Spleen (tissue), 11 donors: Measurements from ENCODE around the gene ATE1. TPM values are rescaled to one million over a fixed set of nuclear protein-coding genes. Genes with fewer than 3 reads are reported as not detected.

ENCODE experiments used
- DNase-seq: peaks from one replicate; pipeline ENCODE4 v3.0.0-alpha.2; 2020
- H3K27ac ChIP-seq, 8 donors: fragments of 200-600 bp; sonication (generic) in 7 of 8; 1 replicate in 4 of 8; 2 replicates in 4 of 8; pipeline versions ENCODE4 v1.5.0 to v1.8.0; 2016 to 2021; ENCODE audit warnings: inconsistent platforms in 4 of 8, mild to moderate bottlenecking in 4 of 8, moderate library complexity in 1 of 8
- H3K27me3 ChIP-seq, 7 donors: fragments of 200-600 bp; sonication (generic) in 6 of 7; replicated peaks in 1 of 7; 1 replicate in 4 of 7; 2 replicates in 3 of 7; pipeline versions ENCODE4 v1.5.0 to v1.8.0; 2016 to 2021; ENCODE audit warnings: inconsistent platforms in 3 of 7, mild to moderate bottlenecking in 1 of 7
- H3K36me3 ChIP-seq, 6 donors: fragments of 200-600 bp; sonication (generic) in 5 of 6; 1 replicate in 4 of 6; 2 replicates in 2 of 6; pipeline versions ENCODE4 v1.5.0 to v1.8.0; 2016 to 2021; ENCODE audit warnings: inconsistent platforms in 2 of 6
- H3K4me1 ChIP-seq, 6 donors: fragments of 200-600 bp; sonication (generic) in 5 of 6; 1 replicate in 3 of 6; 2 replicates in 3 of 6; pipeline versions ENCODE4 v1.5.0 to v1.8.0; 2016 to 2021; ENCODE audit warnings: inconsistent platforms in 3 of 6
- H3K4me3 ChIP-seq, 8 donors: fragments of 200-600 bp; sonication (generic) in 7 of 8; 1 replicate in 4 of 8; 2 replicates in 4 of 8; pipeline versions ENCODE4 v1.5.0 to v1.8.0; 2016 to 2021; ENCODE audit warnings: inconsistent platforms in 4 of 8, mild to moderate bottlenecking in 4 of 8, moderate library complexity in 2 of 8
- H3K9me3 ChIP-seq, 8 donors: fragments of 200-600 bp; sonication (generic) in 7 of 8; 1 replicate in 4 of 8; 2 replicates in 4 of 8; pipeline versions ENCODE4 v1.5.0 to v1.8.0; 2016 to 2021; ENCODE audit warnings: inconsistent platforms in 4 of 8
- POLR2A ChIP-seq, 3 donors: fragments of 450-650 bp; IDR thresholded peaks; one replicate each; pipeline ENCODE4 v1.5.1; 2017; ENCODE audit warnings: antibody characterized with exemption in 3 of 3, mild to moderate bottlenecking in 1 of 3
- POLR2AphosphoS5 ChIP-seq, 3 donors: sonication (generic); formaldehyde crosslinking; IDR thresholded peaks; one replicate each; pipeline ENCODE4 v1.5.1; 2017; ENCODE audit warnings: antibody characterized with exemption in 3 of 3
- WGBS, 5 donors: extraction: QIAGEN DNeasy Blood & Tissue Kit in 3 of 5; methylation state at CpG; one replicate each; pipeline versions ENCODE4 v1.1.5 to v1.1.7; 2013 to 2018; 5-methylcytosine and 5-hydroxymethylcytosine counted together
- intact Hi-C: fragments of 100-400 bp; cut with DNase I; formaldehyde crosslinking; loops from one replicate; pipeline ENCODE4 v1.15.0; 2023; ENCODE audit warnings: low total_unique reads
- polyA plus RNA-seq, 3 donors: library from polyadenylated mRNA; stranded (reverse); fragments of 200-250 nt; gene quantifications; one replicate each; pipeline ENCODE4 v1.2.1, GENCODE V29; 2013
- total RNA-seq, 7 donors: library from RNA; depleted of rRNA in 3 of 7; stranded (reverse); fragments of >200 nt in 3 of 7; fragmentation: NEBNext Ultra II Directional in 4 of 7; extraction: Animal tissue kit (Norgen Biotek cat#: 25700) in 4 of 7; gene quantifications; one replicate each; pipeline versions ENCODE4 v1.1.0 to v1.2.1, GENCODE V29; 2016 to 2021
- TF ChIP-seq, protein P1 (sequence below), 11 experiments: fragments of 200-600 bp in 7 of 11; fragments of 450-650 bp in 4 of 11; sonication (generic) in 4 of 11; IDR thresholded peaks in 8 of 11; conservative IDR thresholded peaks in 3 of 11; 1 replicate in 7 of 11; 2 replicates in 4 of 11; pipeline versions ENCODE4 v1.4.0 to v1.8.0; 2016 to 2021; ENCODE audit warnings: antibody characterized with exemption in 11 of 11, inconsistent platforms in 4 of 11, mild to moderate bottlenecking in 1 of 11
- donor health status: healthy with polysubstance abuse.
- donor health status: DM: no; HTN: no; CAD: no; lungs with moderate emphysema.
- donor health status: DM: no; HTN: no; CAD: no.
- donor health status: Bipolar disorder and iron deficiency.
- donor health status: healthy.
- donor health status: DM: no; HTN: no; CAD: no.
- donor health status: DM: yes; HTN: yes; CAD: no.

The ATE1 gene
- total and polyA plus RNA-seq, 10 donors: 5.4 to 38.9 (median 29.9) TPM

DNA sequence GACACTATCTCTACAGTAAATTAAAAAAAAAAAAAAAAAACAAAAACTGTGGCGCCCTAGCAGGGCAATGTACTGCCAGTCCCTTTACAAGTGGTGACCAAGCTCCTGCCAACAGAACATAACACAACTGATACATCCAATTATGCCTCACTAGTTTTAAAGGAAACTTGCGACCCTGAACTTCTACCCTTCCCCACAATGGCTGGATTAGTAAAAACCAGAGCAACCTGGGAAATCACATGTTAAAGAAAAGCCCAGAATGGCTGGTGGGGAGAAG lies 16.5 kb downstream of the ATE1 start:
- Histone ChIP-seq H3K27ac (no peak overlapping the region), H3K9me3 (no peaks in the 10 kb centered on the region), H3K36me3 (peaks cover 0 to 99% (median 50%) of the 10 kb centered on the region in 6 donors), H3K27me3 (no peaks in the 10 kb centered on the region), H3K4me3 (no peak overlapping the region), H3K4me1 (no peaks in the 10 kb centered on the region)
- DNase-seq: no peak
- WGBS, 5 donors: 88 to 92% (median 89%) methylated on average over 2 of the region's 2 CpGs
- intact Hi-C loops: no loop called here
- TF ChIP-seq, protein P1, sequence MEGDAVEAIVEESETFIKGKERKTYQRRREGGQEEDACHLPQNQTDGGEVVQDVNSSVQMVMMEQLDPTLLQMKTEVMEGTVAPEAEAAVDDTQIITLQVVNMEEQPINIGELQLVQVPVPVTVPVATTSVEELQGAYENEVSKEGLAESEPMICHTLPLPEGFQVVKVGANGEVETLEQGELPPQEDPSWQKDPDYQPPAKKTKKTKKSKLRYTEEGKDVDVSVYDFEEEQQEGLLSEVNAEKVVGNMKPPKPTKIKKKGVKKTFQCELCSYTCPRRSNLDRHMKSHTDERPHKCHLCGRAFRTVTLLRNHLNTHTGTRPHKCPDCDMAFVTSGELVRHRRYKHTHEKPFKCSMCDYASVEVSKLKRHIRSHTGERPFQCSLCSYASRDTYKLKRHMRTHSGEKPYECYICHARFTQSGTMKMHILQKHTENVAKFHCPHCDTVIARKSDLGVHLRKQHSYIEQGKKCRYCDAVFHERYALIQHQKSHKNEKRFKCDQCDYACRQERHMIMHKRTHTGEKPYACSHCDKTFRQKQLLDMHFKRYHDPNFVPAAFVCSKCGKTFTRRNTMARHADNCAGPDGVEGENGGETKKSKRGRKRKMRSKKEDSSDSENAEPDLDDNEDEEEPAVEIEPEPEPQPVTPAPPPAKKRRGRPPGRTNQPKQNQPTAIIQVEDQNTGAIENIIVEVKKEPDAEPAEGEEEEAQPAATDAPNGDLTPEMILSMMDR (IDR thresholded peaks at IDR 0.05 in 8 of 11, conservative IDR thresholded peaks at IDR 0.05 in 3 of 11): no peak
- no peak for TF ChIP-seq POLR2AphosphoS5 (IDR thresholded peaks at IDR 0.05)
- TF ChIP-seq POLR2A (IDR thresholded peaks at IDR 0.05): no peak

DNA sequence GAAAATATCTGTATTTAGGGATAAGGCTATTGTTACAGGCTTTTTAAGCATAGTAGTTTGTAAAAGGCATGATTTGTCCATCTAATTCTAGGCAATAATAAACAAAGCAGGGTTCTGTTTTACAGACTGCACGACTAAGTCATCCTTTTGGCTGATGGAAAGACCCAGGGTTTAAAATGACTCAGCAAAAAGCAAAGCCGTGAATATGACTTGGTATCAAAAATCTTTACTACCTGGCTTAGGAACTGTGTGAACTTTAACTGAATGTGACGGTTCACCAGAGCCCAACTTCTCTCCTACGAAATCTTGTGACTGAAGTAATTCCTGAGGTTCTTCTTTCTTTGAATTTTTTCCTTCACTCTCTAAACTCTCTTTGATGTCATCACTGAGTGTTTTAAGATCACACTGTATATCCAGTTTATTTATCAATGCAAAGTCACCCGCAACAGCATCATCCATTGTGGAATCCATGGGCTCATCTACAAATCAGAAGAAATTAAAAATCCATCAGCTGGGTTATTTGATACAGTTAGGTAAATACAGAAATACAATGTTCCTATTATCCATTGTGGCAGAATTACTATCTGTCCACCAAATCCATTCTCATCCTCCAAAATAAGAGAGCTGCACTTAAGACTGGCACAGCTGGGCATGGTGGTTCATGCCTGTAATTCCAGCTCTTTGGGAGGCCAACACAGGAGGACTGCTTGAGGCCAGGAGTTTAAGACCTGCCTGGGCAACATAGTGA lies 17.0 kb downstream of the ATE1 start:
- DNase-seq: no peak
- Histone ChIP-seq H3K36me3 (peaks cover 0 to 99% (median 50%) of the 10 kb centered on the region in 6 donors), H3K27ac (no peak overlapping the region), H3K4me3 (no peak overlapping the region), H3K9me3 (no peaks in the 10 kb centered on the region), H3K27me3 (no peaks in the 10 kb centered on the region), H3K4me1 (no peaks in the 10 kb centered on the region)
- intact Hi-C loops: no loop called here
- 61 to 72% (median 69%) methylated on average over 5 of the region's 5 CpGs for WGBS, 5 donors
- TF ChIP-seq POLR2AphosphoS5 (IDR thresholded peaks at IDR 0.05): no peak
- no peak for TF ChIP-seq POLR2A (IDR thresholded peaks at IDR 0.05)
- TF ChIP-seq, protein P1 (IDR thresholded peaks at IDR 0.05 in 8 of 11, conservative IDR thresholded peaks at IDR 0.05 in 3 of 11): no peak

DNA sequence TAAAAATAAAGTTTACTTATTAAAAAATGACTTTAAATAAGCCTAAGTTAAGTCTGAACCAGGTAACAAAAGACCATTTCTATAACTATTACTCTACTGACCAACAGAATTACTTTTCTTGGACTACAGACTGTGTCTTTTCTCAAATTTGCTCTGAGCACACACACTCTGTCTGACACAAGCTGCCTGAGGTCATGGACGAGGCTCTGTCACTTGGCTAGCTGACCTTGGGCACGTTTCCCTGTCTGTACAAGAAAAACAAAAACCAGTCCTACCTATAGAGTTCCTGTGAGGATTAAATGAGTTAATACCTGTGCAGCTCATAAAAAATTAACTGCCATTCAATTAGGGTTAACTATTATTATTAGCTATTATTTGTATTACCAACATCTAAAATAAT lies 22.9 kb downstream of the ATE1 start:
- intact Hi-C loops: no loop called here
- peaks cover 0 to 7% (median 2%) of the 10 kb centered on the region in 6 donors for H3K4me1 ChIP-seq

More for the DNA sequence above, 22.9 kb downstream of the ATE1 start:
- no peaks in the 10 kb centered on the region for H3K27me3 ChIP-seq
- H3K27ac ChIP-seq: no peak overlapping the region
- 64 to 93% (median 77%) methylated on average over 2 of the region's 2 CpGs for WGBS, 5 donors
- H3K36me3 ChIP-seq: peaks cover 0 to 92% (median 32%) of the 10 kb centered on the region in 6 donors
- no peak overlapping the region for H3K4me3 ChIP-seq
- no peak for TF ChIP-seq POLR2AphosphoS5 (IDR thresholded peaks at IDR 0.05)
- TF ChIP-seq, protein P1 (IDR thresholded peaks at IDR 0.05 in 8 of 11, conservative IDR thresholded peaks at IDR 0.05 in 3 of 11): no peak
- no peak for TF ChIP-seq POLR2A (IDR thresholded peaks at IDR 0.05)
- DNase-seq: no peak
- no peaks in the 10 kb centered on the region for H3K9me3 ChIP-seq
